Esophagus squamous epithelium (tissue), 5 donors: ENCODE results near the gene CES2. TPM values are rescaled to one million over a fixed set of nuclear protein-coding genes. Genes with fewer than 3 reads are reported as not detected.

Experiments used
- DNase-seq: peaks from one replicate; lab custom pipeline; 2025; lab: John Stamatoyannopoulos, UW
- H3K27ac ChIP-seq, 4 donors: fragments of 200-600 bp; sonication (generic); one replicate each; pipeline ENCODE4 v1.5.1; 2016 to 2019; ENCODE audit warnings: mild to moderate bottlenecking in 1 of 4
- H3K27me3 ChIP-seq, 4 donors: fragments of 200-600 bp; sonication (generic); 1 replicate in 3 of 4; 2 replicates in 1 of 4; pipeline versions ENCODE4 v1.5.1 to v1.6.0; 2017 to 2021; ENCODE audit warnings: antibody characterized with exemption in 1 of 4
- H3K36me3 ChIP-seq, 3 donors: fragments of 200-600 bp; sonication (generic); one replicate each; pipeline ENCODE4 v1.5.1; 2016 to 2019
- H3K4me1 ChIP-seq, 3 donors: fragments of 200-600 bp; sonication (generic); one replicate each; pipeline ENCODE4 v1.5.1; 2017 to 2019
- H3K4me3 ChIP-seq, 4 donors: fragments of 200-600 bp; sonication (generic); 1 replicate in 3 of 4; 2 replicates in 1 of 4; pipeline ENCODE4 v1.5.1; 2016 to 2019; ENCODE audit warnings: mild to moderate bottlenecking in 2 of 4, moderate library complexity in 1 of 4
- H3K9me3 ChIP-seq, 3 donors: fragments of 200-600 bp; sonication (generic); one replicate each; pipeline ENCODE4 v1.5.1; 2016 to 2019
- POLR2A ChIP-seq, 4 donors: fragments of 450-650 bp; IDR thresholded peaks; one replicate each; pipeline ENCODE4 v1.6.1; 2017; ENCODE audit warnings: antibody characterized with exemption in 4 of 4, mild to moderate bottlenecking in 4 of 4, moderate library complexity in 3 of 4
- WGBS, 2 donors: methylation state at CpG; one replicate each; pipeline ENCODE4 v1.1.5; 2018; 5-methylcytosine and 5-hydroxymethylcytosine counted together
- intact Hi-C: fragments of 100-400 bp; cut with DNase I; formaldehyde crosslinking; loops from one replicate; pipeline ENCODE4 v1.15.0; 2022
- total RNA-seq, 4 donors: library from RNA; depleted of rRNA; stranded (reverse); fragments of >200 nt; gene quantifications; one replicate each; pipeline ENCODE4 v1.1.0, GENCODE V29; 2016
- TF ChIP-seq, protein P1 (sequence below), 6 experiments: fragments of 450-650 bp in 4 of 6; fragments of 200-600 bp in 2 of 6; sonication (generic) in 2 of 6; IDR thresholded peaks; one replicate each; pipeline ENCODE4 v1.5.1; 2016 to 2019; ENCODE audit warnings: antibody characterized with exemption in 6 of 6, mild to moderate bottlenecking in 4 of 6, moderate library complexity in 4 of 6
- donor health status: DM: yes; HTN: yes; CAD: no.

CES2 gene
- total RNA-seq, 4 donors from 2014 or later: 120 to 250 (median 170) TPM

DNA sequence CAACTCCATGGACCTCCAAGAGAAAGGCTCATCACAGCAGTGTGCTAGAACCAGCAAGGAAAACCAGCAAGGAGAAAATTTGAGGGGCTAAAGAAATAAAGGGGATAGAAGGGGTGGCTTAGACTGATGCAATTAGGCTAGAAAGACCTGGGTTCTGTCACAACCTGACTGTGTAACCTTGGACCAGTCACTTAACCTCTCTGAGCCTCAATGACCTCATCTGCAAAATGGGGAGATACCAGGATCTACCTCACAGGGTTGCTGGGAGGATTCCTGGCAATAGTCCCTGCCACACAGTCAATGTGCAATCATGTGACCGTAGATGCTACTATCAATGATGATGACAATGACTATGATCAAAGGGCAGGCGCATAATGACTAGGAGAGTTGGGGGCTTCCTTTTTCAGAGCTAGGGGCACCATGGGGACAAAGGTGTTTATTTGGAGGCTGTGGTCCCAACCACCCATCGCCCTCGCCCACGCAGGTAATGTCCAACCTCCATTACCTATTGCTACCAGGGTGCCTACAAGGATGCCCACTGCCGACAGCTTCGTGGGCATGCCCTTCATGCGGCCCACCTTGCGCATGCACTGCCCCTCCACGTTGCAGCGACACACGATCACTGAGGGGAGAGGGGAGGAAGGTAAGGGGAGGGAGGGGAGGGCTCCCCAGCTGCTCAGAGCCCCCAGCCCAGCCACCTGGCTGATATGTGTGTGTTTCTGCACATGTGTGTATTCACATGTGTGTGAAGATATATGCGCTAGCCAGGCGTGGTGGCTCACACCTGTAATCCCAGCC, 26.4 kb upstream of the CES2 start:
- intact Hi-C loops: no loop called here
- peaks cover 15 to 73% (median 29%) of the 10 kb centered on the region in 3 donors for H3K4me1 ChIP-seq
- WGBS, 2 donors: 82 to 90% methylated on average over 4 to 7 of the region's 14 CpGs

DNA sequence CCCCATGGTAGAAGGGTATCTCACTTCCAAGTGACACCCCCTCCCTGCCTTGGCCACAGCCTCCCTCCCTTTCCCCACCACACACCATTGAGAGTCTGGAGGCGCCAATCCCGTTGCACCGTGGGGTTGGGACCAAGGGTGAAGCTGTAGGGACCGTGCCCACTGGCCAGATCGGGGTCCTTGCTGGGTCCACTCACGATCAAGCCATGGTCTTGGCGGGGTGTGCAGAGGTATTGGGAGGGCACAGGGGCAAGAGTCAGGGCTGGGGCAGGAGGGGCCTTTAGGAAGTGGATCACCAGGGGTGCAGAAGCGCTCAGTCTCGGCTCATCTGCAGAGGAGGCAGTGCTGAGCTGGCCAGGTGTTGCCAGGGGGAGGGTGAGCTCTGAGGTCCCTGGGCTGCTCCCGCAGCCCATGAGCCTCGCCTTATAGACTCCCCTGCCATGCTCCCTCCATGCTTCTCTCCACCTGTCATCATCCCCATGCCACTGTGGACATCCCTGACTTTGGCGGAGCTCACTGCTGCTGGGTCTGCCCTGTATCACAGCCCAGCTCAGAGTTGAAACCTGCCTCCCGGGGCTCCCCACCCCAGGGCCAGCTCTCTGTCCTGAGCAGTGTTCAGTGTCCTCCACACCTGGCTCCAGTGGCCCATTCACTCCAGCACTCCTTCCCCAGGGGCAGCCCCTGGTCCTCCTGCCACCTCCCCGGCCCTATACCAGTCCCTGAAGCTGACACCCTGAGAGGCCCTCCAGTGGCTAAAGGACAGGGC, 25.0 kb upstream of the CES2 start:
- DNase-seq: no peak
- intact Hi-C loops: no loop called here
- TF ChIP-seq, protein P1, sequence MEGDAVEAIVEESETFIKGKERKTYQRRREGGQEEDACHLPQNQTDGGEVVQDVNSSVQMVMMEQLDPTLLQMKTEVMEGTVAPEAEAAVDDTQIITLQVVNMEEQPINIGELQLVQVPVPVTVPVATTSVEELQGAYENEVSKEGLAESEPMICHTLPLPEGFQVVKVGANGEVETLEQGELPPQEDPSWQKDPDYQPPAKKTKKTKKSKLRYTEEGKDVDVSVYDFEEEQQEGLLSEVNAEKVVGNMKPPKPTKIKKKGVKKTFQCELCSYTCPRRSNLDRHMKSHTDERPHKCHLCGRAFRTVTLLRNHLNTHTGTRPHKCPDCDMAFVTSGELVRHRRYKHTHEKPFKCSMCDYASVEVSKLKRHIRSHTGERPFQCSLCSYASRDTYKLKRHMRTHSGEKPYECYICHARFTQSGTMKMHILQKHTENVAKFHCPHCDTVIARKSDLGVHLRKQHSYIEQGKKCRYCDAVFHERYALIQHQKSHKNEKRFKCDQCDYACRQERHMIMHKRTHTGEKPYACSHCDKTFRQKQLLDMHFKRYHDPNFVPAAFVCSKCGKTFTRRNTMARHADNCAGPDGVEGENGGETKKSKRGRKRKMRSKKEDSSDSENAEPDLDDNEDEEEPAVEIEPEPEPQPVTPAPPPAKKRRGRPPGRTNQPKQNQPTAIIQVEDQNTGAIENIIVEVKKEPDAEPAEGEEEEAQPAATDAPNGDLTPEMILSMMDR (IDR thresholded peaks at IDR 0.05): no peak
- no peak for TF ChIP-seq POLR2A (IDR thresholded peaks at IDR 0.05)
- no peaks in the 10 kb centered on the region for H3K36me3 ChIP-seq
- H3K27me3 ChIP-seq: no peaks in the 10 kb centered on the region
- H3K9me3 ChIP-seq: no peaks in the 10 kb centered on the region
- peak overlapping the region in 1 of 4 donors; percentile 6 for H3K4me3 ChIP-seq
- peak overlapping the region in 3 of 4 donors; percentile 30 to 75 (median 49) for H3K27ac ChIP-seq
- 83% methylated on average over 4 to 6 of the region's 14 CpGs for WGBS, 2 donors
- H3K4me1 ChIP-seq: peaks cover 7 to 59% (median 16%) of the 10 kb centered on the region in 3 donors

More for the DNA sequence above, 26.4 kb upstream of the CES2 start:
- no peaks in the 10 kb centered on the region for H3K36me3 ChIP-seq
- no peak overlapping the region for H3K4me3 ChIP-seq
- no peaks in the 10 kb centered on the region for H3K27me3 ChIP-seq
- TF ChIP-seq POLR2A (IDR thresholded peaks at IDR 0.05): no peak
- TF ChIP-seq, protein P1 (IDR thresholded peaks at IDR 0.05): no peak
- no peaks in the 10 kb centered on the region for H3K9me3 ChIP-seq
- no peak for DNase-seq
- H3K27ac ChIP-seq: no peak overlapping the region

DNA sequence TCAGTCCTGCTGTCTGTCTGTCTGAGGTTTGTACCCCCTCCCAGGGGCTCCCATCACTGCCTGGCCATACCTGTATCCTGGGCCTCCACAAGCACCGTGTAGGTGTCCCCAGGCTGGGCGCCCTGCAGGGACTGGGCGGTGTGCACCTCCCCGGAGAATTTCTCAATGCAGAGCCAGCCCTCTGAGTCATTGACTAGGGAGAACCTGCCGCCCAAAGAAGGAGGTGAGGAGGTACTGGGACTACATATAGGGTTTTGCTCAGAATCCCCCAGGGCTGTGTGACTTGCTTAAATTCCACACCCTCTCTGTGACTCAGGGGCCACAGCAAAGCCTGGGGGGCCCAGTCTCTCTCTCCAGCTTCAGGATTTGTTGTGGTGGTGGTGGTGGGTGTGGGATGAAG, 24.2 kb upstream of the CES2 start:
- no peaks in the 10 kb centered on the region for H3K27me3 ChIP-seq

DNA sequence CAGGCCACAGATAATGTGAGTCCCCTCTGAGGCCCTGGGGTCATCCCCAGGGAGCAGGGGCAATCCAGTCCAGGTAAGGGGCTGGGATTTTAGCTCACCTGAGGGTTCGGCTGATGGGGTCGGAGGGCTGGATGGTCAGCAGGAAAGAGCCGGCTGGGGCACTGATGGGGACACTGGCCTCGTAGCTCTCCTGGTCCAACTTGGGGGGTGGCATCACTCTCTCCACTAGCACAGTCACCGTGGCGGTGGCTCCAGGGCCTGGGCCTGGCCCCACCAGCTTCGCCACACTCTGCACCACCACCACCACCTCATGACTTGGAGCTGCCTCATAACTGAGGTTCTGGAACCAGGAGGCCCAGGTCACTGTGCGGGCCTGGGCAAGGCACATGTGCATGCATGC, 23.5 kb upstream of the CES2 start:
- Histone ChIP-seq H3K9me3 (no peaks in the 10 kb centered on the region), H3K27me3 (no peaks in the 10 kb centered on the region), H3K4me1 (peaks cover 5 to 44% (median 7%) of the 10 kb centered on the region in 3 donors), H3K27ac (peak overlapping the region in 3 of 4 donors; percentile 25 to 75 (median 49)), H3K4me3 (no peak overlapping the region), H3K36me3 (no peaks in the 10 kb centered on the region)
- no peak for TF ChIP-seq POLR2A (IDR thresholded peaks at IDR 0.05)
- TF ChIP-seq, protein P1 (IDR thresholded peaks at IDR 0.05): no peak
- intact Hi-C loops: no loop called here
- 96 to 100% methylated on average over 4 to 6 of the region's 8 CpGs for WGBS, 2 donors
- DNase-seq: no peak

More for the DNA sequence above, 24.2 kb upstream of the CES2 start:
- H3K4me3 ChIP-seq: peak overlapping the region in 1 of 4 donors; percentile 6
- no peak for DNase-seq
- intact Hi-C loops: no loop called here
- TF ChIP-seq, protein P1 (IDR thresholded peaks at IDR 0.05): no peak
- no peak for TF ChIP-seq POLR2A (IDR thresholded peaks at IDR 0.05)
- WGBS, 2 donors: no CpG with 5 or more reads among the region's 5 CpGs
- no peaks in the 10 kb centered on the region for H3K36me3 ChIP-seq
- no peaks in the 10 kb centered on the region for H3K9me3 ChIP-seq
- H3K27ac ChIP-seq: peak overlapping the region; percentile 30 to 75 (median 49)
- peaks cover 5 to 51% (median 8%) of the 10 kb centered on the region in 3 donors for H3K4me1 ChIP-seq

DNA sequence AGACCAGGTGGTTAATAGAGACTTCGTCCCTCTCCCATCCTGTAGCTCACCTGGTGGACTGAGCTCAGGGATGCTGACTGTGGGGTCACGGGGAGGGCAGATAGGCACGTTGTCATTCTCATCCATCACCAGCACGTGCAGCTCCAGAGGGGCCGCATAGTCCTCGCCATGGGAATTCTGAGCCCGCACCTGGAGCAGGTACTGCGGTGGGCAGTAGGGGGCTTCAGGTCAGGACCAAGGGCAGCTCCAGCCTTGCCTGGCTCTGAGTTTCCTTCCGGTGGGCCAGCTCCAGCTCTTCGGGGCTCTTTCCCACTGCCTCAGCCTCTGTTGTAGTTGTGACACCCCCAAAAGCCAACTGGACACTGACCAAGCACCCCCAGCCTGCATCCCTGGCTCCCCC, 22.2 kb upstream of the CES2 start:
- Histone ChIP-seq H3K27me3 (no peaks in the 10 kb centered on the region), H3K4me3 (no peak overlapping the region), H3K36me3 (no peaks in the 10 kb centered on the region), H3K9me3 (no peaks in the 10 kb centered on the region), H3K4me1 (peaks cover 5 to 31% (median 7%) of the 10 kb centered on the region in 3 donors), H3K27ac (no peak overlapping the region)
- 49 to 72% methylated on average over 7 to 8 of the region's 10 CpGs for WGBS, 2 donors
- intact Hi-C loops: no loop called here
- no peak for DNase-seq
- TF ChIP-seq, protein P1 (IDR thresholded peaks at IDR 0.05): no peak
- TF ChIP-seq POLR2A (IDR thresholded peaks at IDR 0.05): no peak
